COLO668 (cell line): ENCODE results near the gene FSTL4.

Source experiments
- DNase-seq: peaks from one replicate; lab custom pipeline; 2025; ENCODE audit not compliant: unreplicated experiment; lab: John Stamatoyannopoulos, UW

The FSTL4 gene

GRCh38 chr5:133432956-133433532, 179.3 kb downstream of the FSTL4 start:
- DNase-seq = no peak

GRCh38 chr5:133431326-133431865, 180.9 kb downstream of the FSTL4 start:
- DNase-seq = no peak

GRCh38 chr5:133430095-133430494, 182.2 kb downstream of the FSTL4 start:
- DNase-seq = no peak

- DNase-seq = no peak
These were observed 183.3 kb downstream of the FSTL4 start for GRCh38 chr5:133429046-133429445.

GRCh38 chr5:133428072-133428660, 184.2 kb downstream of the FSTL4 start:
- DNase-seq = no peak

GRCh38 chr5:133427121-133427777, 185.1 kb downstream of the FSTL4 start:
- no peak for DNase-seq

GRCh38 chr5:133426264-133426663, 186.1 kb downstream of the FSTL4 start:
- no peak for DNase-seq

GRCh38 chr5:133425764-133426163, 186.6 kb downstream of the FSTL4 start:
- DNase-seq = no peak

- DNase-seq = peak; percentile 8
These were observed 187.1 kb downstream of the FSTL4 start for GRCh38 chr5:133425222-133425621.

- peak; percentile 45 for DNase-seq
These were observed 188.6 kb downstream of the FSTL4 start for GRCh38 chr5:133423618-133424282.

- no peak for DNase-seq
These were observed 189.2 kb downstream of the FSTL4 start for GRCh38 chr5:133423011-133423617.

- no peak for DNase-seq
These were observed 190.5 kb downstream of the FSTL4 start for GRCh38 chr5:133421806-133422205.

GRCh38 chr5:133421394-133421793, 190.9 kb downstream of the FSTL4 start:
- peak; percentile 4 for DNase-seq

GRCh38 chr5:133420440-133421301, 191.7 kb downstream of the FSTL4 start:
- DNase-seq = no peak

- DNase-seq = no peak
These were observed 196.4 kb downstream of the FSTL4 start for GRCh38 chr5:133415906-133416305.

- DNase-seq = no peak
These were observed 196.8 kb downstream of the FSTL4 start for GRCh38 chr5:133415506-133415905.

- no peak for DNase-seq
These were observed 199.7 kb downstream of the FSTL4 start for GRCh38 chr5:133412661-133413060.

- DNase-seq = no peak
These were observed 202.0 kb downstream of the FSTL4 start for GRCh38 chr5:133410335-133410828.

- no peak for DNase-seq
These were observed 203.1 kb downstream of the FSTL4 start for GRCh38 chr5:133409210-133409674.

- DNase-seq = no peak
These were observed 204.0 kb downstream of the FSTL4 start for GRCh38 chr5:133408322-133408721.
